Prostate gland (tissue), 2 donors: ENCODE measurements around the gene MTHFD2L.

Experiments
- CTCF ChIP-seq, 4 experiments: fragments of 200-600 bp in 2 of 4; fragments of 450-650 bp in 2 of 4; sonication (generic) in 2 of 4; IDR thresholded peaks; 1 replicate in 3 of 4; 2 replicates in 1 of 4; pipeline ENCODE4 v1.5.1; 2016 to 2019; ENCODE audit warnings: antibody characterized with exemption in 4 of 4, mild to moderate bottlenecking in 2 of 4, moderate library complexity in 2 of 4
- POLR2AphosphoS5 ChIP-seq: sonication (generic); formaldehyde crosslinking; IDR thresholded peaks from one replicate; pipeline ENCODE4 v1.6.1; 2017; ENCODE audit warnings: antibody characterized with exemption

DNA sequence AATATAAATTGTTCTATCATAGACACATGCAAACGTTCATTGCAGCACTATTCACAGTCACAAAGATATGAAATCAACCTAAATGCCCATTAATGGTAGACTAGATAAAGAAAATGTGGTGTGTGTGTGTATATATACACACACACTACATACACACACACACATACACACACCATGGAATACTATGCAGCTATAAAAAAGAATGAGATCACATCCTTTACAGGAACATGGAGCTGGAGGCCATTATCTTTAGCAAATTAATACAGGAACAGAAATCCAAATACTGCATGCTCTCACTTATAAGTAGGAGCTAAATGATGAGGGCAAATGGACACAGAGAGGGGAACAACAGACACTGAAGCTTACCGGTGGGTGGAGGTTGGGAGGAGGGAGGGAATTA lies 65.2 kb downstream of the MTHFD2L start:
- TF ChIP-seq CTCF (IDR thresholded peaks at IDR 0.05): no peak
- no peak for TF ChIP-seq POLR2AphosphoS5
